ENCODE measurements around the gene OXSM.
A peak's percentile ranks its signal among the peaks of the same experiment; 100 is the strongest.

The OXSM gene

DNA sequence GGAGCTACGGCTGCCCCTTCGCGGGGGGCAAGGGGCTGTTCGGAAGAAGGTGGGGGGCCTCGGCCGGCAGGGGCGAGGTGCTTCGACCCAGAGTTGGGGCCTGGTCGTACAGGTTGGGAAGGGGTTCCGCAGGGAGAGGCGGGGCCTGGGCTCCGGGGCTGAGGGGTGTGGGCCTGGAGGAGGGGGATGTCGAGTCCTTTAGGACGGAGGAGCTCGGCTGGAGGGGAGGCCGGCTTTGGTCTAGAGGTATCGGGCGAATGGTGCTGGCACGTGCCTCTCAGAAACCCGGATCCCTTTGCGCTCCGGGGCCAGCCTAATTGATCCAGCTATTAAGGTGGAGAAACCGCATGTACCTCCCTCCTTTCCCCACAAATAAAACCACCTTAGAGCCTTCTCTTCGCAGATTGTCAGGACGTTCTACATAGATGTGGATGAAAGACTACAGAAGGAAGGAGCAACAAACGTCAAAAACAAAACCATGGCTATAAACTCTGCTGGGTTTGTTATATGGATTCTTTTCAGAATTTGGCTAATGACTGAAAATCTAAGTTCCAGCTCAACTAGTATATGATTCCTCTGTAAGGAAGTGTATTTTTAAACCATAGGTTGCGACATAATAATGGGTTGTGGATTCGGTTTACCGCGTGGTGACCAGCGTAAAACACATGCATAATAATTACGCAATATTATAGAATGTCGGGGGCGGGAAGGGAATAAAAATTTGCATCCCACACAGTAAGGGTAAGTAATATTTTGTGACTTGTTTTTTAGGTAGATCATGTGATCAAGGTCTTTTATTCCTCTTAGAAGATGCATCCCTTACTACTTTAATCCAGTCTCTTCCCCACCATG lies 6.0 kb upstream of the OXSM start:
- TF ChIP-seq TCF12 (IDR thresholded peaks at IDR 0.05; ENCODE audit: low read depth) (no peak), MAX (IDR thresholded peaks at IDR 0.05) (peak; percentile 87), TAF1 (IDR thresholded peaks at IDR 0.05; ENCODE audit: low read depth) (no peak), CEBPB (IDR thresholded peaks at IDR 0.05) (peak; percentile 91), ZBTB7A (IDR thresholded peaks at IDR 0.05; ENCODE audit: low read depth) (peak; percentile 70; the same call in 1 of the 2 replicates), REST (IDR thresholded peaks at IDR 0.05; ENCODE audit: low read depth) (no peak), NFIC (IDR thresholded peaks at IDR 0.05) (no peak), EGR1 (IDR thresholded peaks at IDR 0.05) (no peak), RAD21 (IDR thresholded peaks at IDR 0.05; ENCODE audit: low read depth) (no peak), FOXM1 (IDR thresholded peaks at IDR 0.05; ENCODE audit: borderline replicate concordance, low read depth) (no peak), EP300 (IDR thresholded peaks at IDR 0.05; ENCODE audit: borderline replicate concordance) (no peak)

- TF ChIP-seq EP300 (IDR thresholded peaks at IDR 0.05; ENCODE audit: borderline replicate concordance) (no peak), YY1 (IDR thresholded peaks at IDR 0.05; ENCODE audit: low read depth) (no peak), NFIC (IDR thresholded peaks at IDR 0.05) (no peak), TCF12 (IDR thresholded peaks at IDR 0.05; ENCODE audit: low read depth) (no peak), REST (IDR thresholded peaks at IDR 0.05; ENCODE audit: low read depth) (no peak), EGR1 (IDR thresholded peaks at IDR 0.05) (no peak), RAD21 (IDR thresholded peaks at IDR 0.05; ENCODE audit: low read depth) (no peak), TAF1 (IDR thresholded peaks at IDR 0.05; ENCODE audit: low read depth) (no peak), TEAD4 (IDR thresholded peaks at IDR 0.05) (no peak), CEBPB (IDR thresholded peaks at IDR 0.05) (no peak), FOXM1 (IDR thresholded peaks at IDR 0.05; ENCODE audit: borderline replicate concordance, low read depth) (no peak)
- TF ChIP-seq, protein P1, sequence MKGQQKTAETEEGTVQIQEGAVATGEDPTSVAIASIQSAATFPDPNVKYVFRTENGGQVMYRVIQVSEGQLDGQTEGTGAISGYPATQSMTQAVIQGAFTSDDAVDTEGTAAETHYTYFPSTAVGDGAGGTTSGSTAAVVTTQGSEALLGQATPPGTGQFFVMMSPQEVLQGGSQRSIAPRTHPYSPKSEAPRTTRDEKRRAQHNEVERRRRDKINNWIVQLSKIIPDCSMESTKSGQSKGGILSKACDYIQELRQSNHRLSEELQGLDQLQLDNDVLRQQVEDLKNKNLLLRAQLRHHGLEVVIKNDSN (IDR thresholded peaks at IDR 0.05), result no peak
Measured at GRCh38 chr3:25784971-25785370, 4.9 kb upstream of the OXSM start.

DNA sequence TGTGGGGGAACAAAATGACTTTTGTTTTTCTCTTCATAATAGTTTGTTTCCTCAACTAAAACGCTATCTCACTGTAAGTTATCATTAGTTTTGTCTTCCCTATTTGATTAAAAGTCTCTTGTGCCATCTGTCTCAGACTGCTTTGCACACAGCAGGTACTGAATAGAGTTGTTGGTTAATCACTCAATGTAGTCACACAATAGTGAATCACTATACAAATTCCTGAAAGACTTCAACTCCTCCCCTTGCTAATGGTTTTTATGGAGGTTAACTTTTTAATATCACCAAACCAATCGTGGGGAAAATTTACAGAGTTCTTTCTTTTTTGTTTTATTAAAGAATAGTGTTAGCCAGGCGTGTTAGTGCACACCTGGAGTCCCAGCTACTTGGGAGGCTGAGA lies 4.1 kb upstream of the OXSM start:
- TF ChIP-seq MAX (IDR thresholded peaks at IDR 0.05), result no peak
- TF ChIP-seq CREB1 (IDR thresholded peaks at IDR 0.05; ENCODE audit: low read depth), result no peak
- TF ChIP-seq, protein P1 (IDR thresholded peaks at IDR 0.05), result no peak
- TF ChIP-seq EP300 (IDR thresholded peaks at IDR 0.05; ENCODE audit: borderline replicate concordance), result no peak
- TF ChIP-seq RAD21 (IDR thresholded peaks at IDR 0.05; ENCODE audit: low read depth), result no peak
- no peak for TF ChIP-seq TEAD4 (IDR thresholded peaks at IDR 0.05)
- no peak for TF ChIP-seq ZBTB7A (IDR thresholded peaks at IDR 0.05; ENCODE audit: low read depth)
- no peak for TF ChIP-seq REST (IDR thresholded peaks at IDR 0.05; ENCODE audit: low read depth)
- TF ChIP-seq CEBPB (IDR thresholded peaks at IDR 0.05), result no peak
- no peak for TF ChIP-seq EGR1 (IDR thresholded peaks at IDR 0.05)
- no peak for TF ChIP-seq YY1 (IDR thresholded peaks at IDR 0.05; ENCODE audit: low read depth)
- TF ChIP-seq FOXM1 (IDR thresholded peaks at IDR 0.05; ENCODE audit: borderline replicate concordance, low read depth), result no peak

- no peak for TF ChIP-seq MAX (IDR thresholded peaks at IDR 0.05)
- TF ChIP-seq, protein P1 (IDR thresholded peaks at IDR 0.05), result no peak
- no peak for TF ChIP-seq TAF1 (IDR thresholded peaks at IDR 0.05; ENCODE audit: low read depth)
- TF ChIP-seq REST (IDR thresholded peaks at IDR 0.05; ENCODE audit: low read depth), result no peak
- TF ChIP-seq ZBTB7A (IDR thresholded peaks at IDR 0.05; ENCODE audit: low read depth), result no peak
Measured at GRCh38 chr3:25787689-25788088, 2.2 kb upstream of the OXSM start.

Measured in Ishikawa (cell line).